OCI-LY7 (cell line): ENCODE data around the gene RASA1.
"Not testable (repeated sequence)": the region's sequence is repeated elsewhere in the genome, so short reads cannot be mapped to it uniquely, and the experiment has no call there.

Experiments
- CTCF ChIP-seq: fragments of 200-600 bp; sonication (generic); conservative IDR thresholded peaks from 2 replicates; pipeline ENCODE4 v1.5.1; 2014; ENCODE audit warnings: mild to moderate bottlenecking, antibody characterized with exemption, low read length, moderate library complexity, mixed read lengths
- EZH2phosphoT487 ChIP-seq: fragments of 200-600 bp; sonication (generic); IDR thresholded peaks from 2 replicates; pipeline ENCODE4 v1.6.1; 2018; ENCODE audit warnings: low read depth, borderline replicate concordance, mild to moderate bottlenecking, mixed run types, antibody characterized with exemption, low read length, moderate library complexity, mixed read lengths

- not testable (repeated sequence) for TF ChIP-seq CTCF, EZH2phosphoT487
Observed at GRCh38 chr5:87270888-87271287, 3.2 kb downstream of the RASA1 start.
